ENCODE data around the gene ZNF581. TPM values are rescaled to one million over a fixed set of nuclear protein-coding genes. Genes with fewer than 3 reads are reported as not detected.

The ZNF581 gene
- 10 to 100 TPM; 15.2 to 18.7 TPM for total RNA-seq
- long read RNA-seq, transcript ZNF581-201 (2 exons, 1,298 nt), result major isoform, 5 of 7 reads
- long read RNA-seq, partial matches to known transcripts, result 1 of 7 reads
- long read RNA-seq, other reads (novel, unspliced or antisense), result 1 of 7 reads

GRCh38 chr19:55643003-55643886 is at the start of gene ZNF581:
Gene ZNF581, plus strand, starts transcription at chr19:55643649. Its CDS starts 923 bp downstream, at chr19:55644572.
- DNase-seq (peak; percentile 73 to 83), ATAC-seq (peak; percentile 64)
- intact Hi-C loops (cut with DNase I, micrococcal nuclease), result no loop called here

- ATAC-seq (no peak), DNase-seq (no peak)
- intact Hi-C loops (cut with DNase I, micrococcal nuclease), result no loop called here
Measured at GRCh38 chr19:55594996-55595545, 48.4 kb upstream of the ZNF581 start.

GRCh38 chr19:55596304-55596703 is 47.1 kb upstream of the ZNF581 start:
- ATAC-seq (no peak), DNase-seq (no peak)
- intact Hi-C loops (cut with DNase I, micrococcal nuclease), result no loop called here

- intact Hi-C loops (cut with DNase I, micrococcal nuclease), result no loop called here
- no peak for ATAC-seq
- DNase-seq, result no peak
Measured at GRCh38 chr19:55597501-55597921, 45.9 kb upstream of the ZNF581 start.

GRCh38 chr19:55598034-55598433 is 45.4 kb upstream of the ZNF581 start:
- DNase-seq (no peak), ATAC-seq (no peak)
- intact Hi-C loops (cut with DNase I, micrococcal nuclease), result no loop called here

GRCh38 chr19:55598719-55599467 is 44.6 kb upstream of the ZNF581 start:
- ATAC-seq, result peak; percentile 82
- intact Hi-C loops (cut with DNase I, micrococcal nuclease), result no loop called here
- peak; percentile 92 to 95 for DNase-seq

- peak; percentile 97 to 98 for DNase-seq
- intact Hi-C loops (cut with DNase I, micrococcal nuclease), result no loop called here
- peak; percentile 85 for ATAC-seq
Measured at GRCh38 chr19:55599468-55599841, 44.0 kb upstream of the ZNF581 start, which contains the start of gene FIZ1. Gene FIZ1, minus strand, starts transcription at chr19:55599517. Its CDS starts 1,652 bp downstream, at chr19:55597865.

- DNase-seq (peak; percentile 83 to 87), ATAC-seq (peak; percentile 60)
- intact Hi-C loops (cut with DNase I, micrococcal nuclease), result loop anchor here in 1 of 2 donors (10.0 kb wide), 1 partner anchor 85 kb away; no protein-coding TSS in a partner anchor
Measured at GRCh38 chr19:55599842-55600661, 43.4 kb upstream of the ZNF581 start, which contains the start of gene ZNF524. Gene ZNF524, plus strand, starts transcription at chr19:55600288. Its CDS starts 1,825 bp downstream, at chr19:55602113.

GRCh38 chr19:55600662-55601028 is 42.8 kb upstream of the ZNF581 start:
- ATAC-seq, result no peak
- no peak for DNase-seq
- intact Hi-C loops (cut with DNase I, micrococcal nuclease), result loop anchor here in 1 of 2 donors (10.0 kb wide), 1 partner anchor 86 kb away; no protein-coding TSS in a partner anchor

GRCh38 chr19:55601084-55601483 is 42.4 kb upstream of the ZNF581 start:
- intact Hi-C loops (cut with DNase I, micrococcal nuclease), result loop anchor here in 1 of 2 donors (10.0 kb wide), 1 partner anchor 86 kb away; no protein-coding TSS in a partner anchor
- no peak for ATAC-seq

GRCh38 chr19:55602104-55603001 is 41.1 kb upstream of the ZNF581 start:
- peak in 1 of 2 donors; percentile 31 for DNase-seq
- intact Hi-C loops (cut with DNase I, micrococcal nuclease), result loop anchor here in 1 of 2 donors (10.0 kb wide), 1 partner anchor 88 kb away; no protein-coding TSS in a partner anchor
- ATAC-seq, result no peak

More at GRCh38 chr19:55601084-55601483, 42.4 kb upstream of the ZNF581 start:
- DNase-seq, result peak in 1 of 2 donors; percentile 33

- intact Hi-C loops (cut with DNase I, micrococcal nuclease), result loop anchor here in 1 of 2 donors (10.0 kb wide), 1 partner anchor 88 kb away; no protein-coding TSS in a partner anchor
- no peak for ATAC-seq
- no peak for DNase-seq
Measured at GRCh38 chr19:55603115-55603514, 40.3 kb upstream of the ZNF581 start.

GRCh38 chr19:55603581-55604292 is 39.7 kb upstream of the ZNF581 start:
- peak; percentile 33 to 41 for DNase-seq
- intact Hi-C loops (cut with DNase I, micrococcal nuclease), result loop anchor here in 1 of 2 donors (10.0 kb wide), 1 partner anchor 89 kb away; no protein-coding TSS in a partner anchor
- no peak for ATAC-seq

GRCh38 chr19:55605207-55605636 is 38.2 kb upstream of the ZNF581 start:
- DNase-seq (peak; percentile 98), ATAC-seq (peak; percentile 82)
- intact Hi-C loops (cut with DNase I, micrococcal nuclease), result loop anchor here in 1 of 2 donors (10.0 kb wide), 1 partner anchor 90 kb away; no protein-coding TSS in a partner anchor

GRCh38 chr19:55605637-55606470 is 37.6 kb upstream of the ZNF581 start, which contains the start of gene ZNF865:
Gene ZNF865, plus strand, starts transcription at chr19:55605647. Its CDS starts 7,972 bp downstream, at chr19:55613619.
- ATAC-seq (peak; percentile 62), DNase-seq (peak; percentile 78 to 82)
- intact Hi-C loops (cut with DNase I, micrococcal nuclease), result loop anchor here in 1 of 2 donors (10.0 kb wide), 1 partner anchor 91 kb away; no protein-coding TSS in a partner anchor

Data from left colon (tissue), 2 donors.